GM23338 (cell line): ENCODE measurements around the gene DAAM1.

Experiments
- CTCF ChIP-seq, 2 experiments: fragments of 200-600 bp in 1 of 2; sonication (generic) in 1 of 2; conservative IDR thresholded peaks; 2 replicates each; pipeline versions ENCODE4 v1.5.1 to v1.6.1; 2016 to 2017; ENCODE audit warnings: antibody characterized with exemption in 2 of 2, low read depth in 2 of 2, mild to moderate bottlenecking in 2 of 2, moderate library complexity in 1 of 2
- EZH2 ChIP-seq: fragments of 200-600 bp; sonication (generic); IDR thresholded peaks from one replicate; pipeline ENCODE4 v1.8.0; 2017; ENCODE audit warnings: antibody characterized with exemption, mild to moderate bottlenecking, low read depth; ENCODE audit not compliant: unreplicated experiment
- JUNB ChIP-seq: IDR thresholded peaks from one replicate; pipeline ENCODE4 v1.6.1; 2016; ENCODE audit warnings: antibody characterized with exemption; ENCODE audit not compliant: unreplicated experiment
- POLR2AphosphoS5 ChIP-seq: IDR thresholded peaks from 2 replicates; pipeline ENCODE4 v1.6.1; 2016; ENCODE audit warnings: antibody characterized with exemption, low read depth
- STAT1 ChIP-seq: IDR thresholded peaks from one replicate; pipeline ENCODE4 v1.6.1; 2016; ENCODE audit warnings: antibody characterized with exemption; ENCODE audit not compliant: unreplicated experiment

GRCh38 chr14:59344691-59345455, 156.4 kb downstream of the DAAM1 start:
- TF ChIP-seq CTCF (conservative IDR thresholded peaks at IDR 0.05; ENCODE audit: low read depth in 2 of 2) = no peak
- TF ChIP-seq POLR2AphosphoS5 = no peak
- TF ChIP-seq STAT1 = no peak
- no peak for TF ChIP-seq EZH2
- TF ChIP-seq JUNB = no peak
